GM10266 (cell line): ENCODE measurements around the gene SDCCAG8.

Source experiments
- DNase-seq: peaks from one replicate; pipeline ENCODE4 v3.0.0; 2012; ENCODE audit errors: extremely low spot score
- TF ChIP-seq, protein P1 (sequence below): IDR thresholded peaks from 2 replicates; pipeline ENCODE4 v1.5.1; 2012; ENCODE audit warnings: mild to moderate bottlenecking, low read depth; ENCODE audit not compliant: control insufficient read depth, insufficient read depth; ENCODE audit errors: missing control alignments

The SDCCAG8 gene

DNA sequence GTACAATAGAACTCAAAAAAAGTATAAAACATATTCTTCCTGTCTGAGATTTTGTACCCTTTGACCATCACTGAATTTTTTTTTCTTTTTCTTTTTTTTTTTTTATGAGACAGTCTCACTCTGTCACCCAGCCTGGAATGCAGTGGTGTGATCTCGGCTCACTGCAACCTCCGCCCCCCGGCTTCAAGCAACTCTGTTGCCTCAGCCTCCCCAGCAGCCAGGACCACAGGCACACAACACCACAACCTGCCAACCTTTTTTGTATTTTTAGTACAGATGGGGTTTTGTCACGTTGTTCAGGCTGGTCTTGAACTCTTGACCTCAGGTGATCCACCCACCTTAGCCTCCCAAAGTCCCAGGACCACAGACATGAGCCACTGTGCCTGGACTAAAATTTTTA, 10.4 kb downstream of the SDCCAG8 start:
- TF ChIP-seq, protein P1, sequence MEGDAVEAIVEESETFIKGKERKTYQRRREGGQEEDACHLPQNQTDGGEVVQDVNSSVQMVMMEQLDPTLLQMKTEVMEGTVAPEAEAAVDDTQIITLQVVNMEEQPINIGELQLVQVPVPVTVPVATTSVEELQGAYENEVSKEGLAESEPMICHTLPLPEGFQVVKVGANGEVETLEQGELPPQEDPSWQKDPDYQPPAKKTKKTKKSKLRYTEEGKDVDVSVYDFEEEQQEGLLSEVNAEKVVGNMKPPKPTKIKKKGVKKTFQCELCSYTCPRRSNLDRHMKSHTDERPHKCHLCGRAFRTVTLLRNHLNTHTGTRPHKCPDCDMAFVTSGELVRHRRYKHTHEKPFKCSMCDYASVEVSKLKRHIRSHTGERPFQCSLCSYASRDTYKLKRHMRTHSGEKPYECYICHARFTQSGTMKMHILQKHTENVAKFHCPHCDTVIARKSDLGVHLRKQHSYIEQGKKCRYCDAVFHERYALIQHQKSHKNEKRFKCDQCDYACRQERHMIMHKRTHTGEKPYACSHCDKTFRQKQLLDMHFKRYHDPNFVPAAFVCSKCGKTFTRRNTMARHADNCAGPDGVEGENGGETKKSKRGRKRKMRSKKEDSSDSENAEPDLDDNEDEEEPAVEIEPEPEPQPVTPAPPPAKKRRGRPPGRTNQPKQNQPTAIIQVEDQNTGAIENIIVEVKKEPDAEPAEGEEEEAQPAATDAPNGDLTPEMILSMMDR: no peak
- DNase-seq: no peak

DNA sequence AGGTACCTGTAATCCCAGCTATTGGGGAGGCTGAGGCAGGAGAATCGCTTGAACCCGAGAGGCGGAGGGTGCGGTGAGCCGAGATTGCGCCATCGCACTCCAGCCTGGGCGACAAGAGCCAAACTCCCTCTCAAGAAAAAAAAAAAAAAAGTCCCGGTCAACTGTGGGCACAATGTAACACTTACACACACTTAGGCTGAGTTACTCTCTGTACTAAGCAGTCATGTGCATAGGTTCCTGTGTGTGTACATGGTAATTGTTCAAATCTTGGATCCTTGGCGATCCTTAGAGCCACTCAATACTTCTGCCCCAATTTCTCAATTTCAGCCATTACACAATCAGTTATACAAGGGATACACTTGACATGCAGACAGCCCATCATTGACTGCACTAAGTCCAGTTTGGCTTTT, 11.6 kb downstream of the SDCCAG8 start:
- TF ChIP-seq, protein P1: no peak
- DNase-seq: no peak

DNA sequence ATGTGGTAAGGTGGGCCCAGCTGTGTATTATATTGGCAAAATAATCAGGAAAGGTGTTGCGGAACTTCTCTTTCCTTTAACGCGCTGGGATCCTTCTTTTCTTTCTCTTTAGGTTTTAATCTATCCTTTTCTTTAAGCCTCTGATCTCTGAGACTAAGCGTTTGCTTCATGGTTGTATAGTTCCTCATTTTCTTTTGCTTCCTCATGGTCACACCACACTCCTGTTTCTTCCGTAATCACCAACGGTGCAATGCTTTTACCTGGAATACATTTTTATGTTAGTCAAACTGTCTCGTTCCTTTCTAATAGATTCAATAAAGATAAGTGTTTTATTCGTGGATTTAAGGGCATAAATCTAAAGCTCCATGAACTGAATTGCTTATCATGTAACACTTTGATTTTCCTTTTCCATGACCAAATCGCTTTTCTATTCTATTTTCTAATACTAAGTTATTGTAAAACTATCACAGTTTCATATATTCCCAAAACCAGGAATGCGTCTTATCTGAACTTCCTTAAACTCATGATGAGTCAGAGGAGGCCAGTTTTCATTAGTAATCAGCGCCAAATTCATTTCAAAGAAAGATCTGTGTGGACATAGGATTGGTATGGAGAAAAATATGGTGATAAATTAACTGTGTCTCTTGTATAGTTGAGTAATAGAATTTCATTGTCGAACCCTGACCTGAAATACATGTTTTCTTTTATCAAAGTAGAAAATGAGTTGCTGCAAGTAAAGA, 12.2 kb downstream of the SDCCAG8 start:
- TF ChIP-seq, protein P1: no peak
- no peak for DNase-seq

DNA sequence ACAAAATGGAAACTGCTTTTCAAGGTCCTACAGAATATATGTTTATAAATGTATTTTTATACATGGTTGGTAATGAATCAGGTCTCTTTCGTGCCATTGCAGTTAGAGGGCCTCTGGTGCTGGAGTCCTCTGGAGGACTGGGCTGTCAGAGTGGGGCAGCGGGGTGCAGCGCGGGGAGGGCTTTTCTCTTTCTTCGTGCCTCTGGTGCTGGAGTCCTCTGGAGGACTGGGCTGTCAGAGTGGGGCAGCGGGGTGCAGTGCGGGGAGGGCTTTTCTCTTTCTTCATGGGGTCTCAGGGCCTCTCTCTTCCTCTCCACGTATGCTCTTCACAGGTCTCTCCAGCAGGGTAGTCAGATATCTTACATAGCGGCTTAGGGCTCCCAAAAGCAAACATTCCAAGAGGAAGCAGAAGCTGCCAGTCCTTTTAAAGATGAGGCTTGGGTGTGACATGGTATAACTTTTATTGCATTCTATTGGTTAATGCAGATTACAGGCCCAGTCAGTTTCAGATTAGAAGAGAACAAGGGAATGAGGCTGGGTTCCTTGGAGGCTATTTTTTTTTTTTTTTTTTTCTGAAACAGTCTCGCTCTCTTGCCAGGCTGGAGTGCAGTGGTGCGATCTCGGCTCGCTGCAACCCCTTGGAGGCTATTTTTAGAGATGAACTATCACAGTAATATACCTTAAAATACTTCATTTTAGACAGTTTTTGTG, 13.1 kb downstream of the SDCCAG8 start:
- TF ChIP-seq, protein P1: no peak
- no peak for DNase-seq

DNA sequence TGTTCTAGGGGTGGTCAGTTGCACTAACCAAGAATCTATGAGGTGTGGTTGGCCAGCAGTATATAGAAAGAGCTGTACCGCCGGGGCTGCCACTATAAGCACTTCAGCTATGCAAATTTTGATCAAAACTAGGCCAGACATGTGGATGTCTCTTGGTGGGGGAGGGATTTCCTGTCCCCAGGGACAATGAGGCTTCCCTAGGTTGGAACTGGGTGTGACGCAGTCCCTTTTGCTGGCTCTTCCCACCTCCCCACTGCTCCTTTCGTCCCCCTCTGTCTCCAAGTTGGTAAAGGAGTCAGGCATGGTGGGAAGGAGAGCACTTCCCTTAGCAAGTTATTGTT, 13.6 kb downstream of the SDCCAG8 start:
- TF ChIP-seq, protein P1: no peak
- no peak for DNase-seq

DNA sequence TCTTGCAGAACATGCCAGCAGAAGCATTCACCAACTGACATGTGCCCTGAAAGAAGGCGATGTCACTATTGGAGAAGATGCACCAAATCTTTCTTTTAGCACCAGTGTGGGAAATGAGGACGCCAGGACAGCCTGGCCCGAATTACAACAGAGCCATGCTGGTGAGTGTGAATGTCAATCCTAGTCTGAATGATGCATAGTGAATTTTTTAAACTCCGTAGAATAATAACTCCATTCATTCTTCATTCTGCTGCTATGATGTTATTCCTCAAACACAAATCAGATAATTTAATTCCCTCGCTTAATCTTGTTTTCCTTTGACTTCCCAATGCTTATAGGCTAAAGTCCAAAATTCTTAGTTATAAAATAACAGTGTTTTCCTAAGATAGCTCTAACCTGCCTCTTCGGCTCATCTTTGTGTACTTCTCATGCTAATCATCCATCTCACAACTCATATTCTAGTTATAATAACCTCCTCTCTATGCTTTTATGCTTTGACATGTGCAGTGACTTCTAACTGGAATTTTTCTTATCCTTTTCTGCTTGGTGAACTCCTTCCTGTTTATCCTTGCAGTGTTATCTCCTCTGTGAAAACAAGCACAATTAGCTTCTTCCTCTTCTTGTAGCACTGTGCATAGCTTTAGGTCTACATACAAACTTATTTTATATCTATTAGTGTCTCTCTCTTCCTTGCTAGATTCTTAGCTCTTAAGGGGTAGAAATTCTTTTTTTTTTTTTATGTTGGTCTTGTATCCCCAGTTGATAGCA, 14.4 kb downstream of the SDCCAG8 start:
- no peak for DNase-seq
- TF ChIP-seq, protein P1: no peak
